IPS-20b (cell line): ENCODE measurements around the gene PCK1.

Experiments
- H3K27ac ChIP-seq: one replicate; pipeline ENCODE4 v1.5.1; 2013; ENCODE audit warnings: low read length
- H3K27me3 ChIP-seq: 2 replicates; pipeline ENCODE4 v1.6.1; 2013; ENCODE audit warnings: mild to moderate bottlenecking, low read length, inconsistent platforms; ENCODE audit not compliant: insufficient read depth
- H3K36me3 ChIP-seq: 2 replicates; pipeline ENCODE4 v1.6.1; 2013; ENCODE audit warnings: low read depth, mild to moderate bottlenecking, inconsistent platforms, low read length, moderate library complexity; ENCODE audit not compliant: insufficient read depth
- H3K4me1 ChIP-seq: 2 replicates; pipeline ENCODE4 v1.6.1; 2013; ENCODE audit warnings: mild to moderate bottlenecking, control low read depth, inconsistent platforms, low read length, moderate library complexity; ENCODE audit not compliant: insufficient read depth
- H3K4me3 ChIP-seq: 2 replicates; pipeline ENCODE4 v1.5.1; 2013; ENCODE audit warnings: mild to moderate bottlenecking, low read length, inconsistent platforms
- H3K9ac ChIP-seq: 2 replicates; pipeline ENCODE4 v1.6.1; 2013; ENCODE audit warnings: low read depth, mild to moderate bottlenecking, inconsistent platforms, low read length, moderate library complexity
- H3K9me3 ChIP-seq: 2 replicates; pipeline ENCODE4 v1.6.1; 2013; ENCODE audit warnings: mild to moderate bottlenecking, low read depth, low read length, inconsistent platforms; ENCODE audit not compliant: insufficient read depth

Gene PCK1

GRCh38 chr20:57564180-57564802, 3.4 kb downstream of the PCK1 start:
- Histone ChIP-seq H3K4me3 (no peak overlapping the region), H3K9ac (no peak overlapping the region), H3K4me1 (no peaks in the 10 kb centered on the region), H3K27me3 (no peaks in the 10 kb centered on the region), H3K27ac (no peak overlapping the region), H3K9me3 (no peaks in the 10 kb centered on the region), H3K36me3 (no peaks in the 10 kb centered on the region)

GRCh38 chr20:57564951-57565642, 4.2 kb downstream of the PCK1 start:
- Histone ChIP-seq H3K36me3 (no peaks in the 10 kb centered on the region), H3K4me1 (no peaks in the 10 kb centered on the region), H3K9ac (no peak overlapping the region)

GRCh38 chr20:57566399-57566798, 5.5 kb downstream of the PCK1 start:
- no peak overlapping the region for H3K4me3 ChIP-seq
- no peaks in the 10 kb centered on the region for H3K4me1 ChIP-seq
- no peak overlapping the region for H3K9ac ChIP-seq
- no peaks in the 10 kb centered on the region for H3K9me3 ChIP-seq
- H3K27ac ChIP-seq, result no peak overlapping the region
- H3K27me3 ChIP-seq, result no peaks in the 10 kb centered on the region
- H3K36me3 ChIP-seq, result no peaks in the 10 kb centered on the region

More at GRCh38 chr20:57564951-57565642, 4.2 kb downstream of the PCK1 start:
- Histone ChIP-seq H3K9me3 (no peaks in the 10 kb centered on the region), H3K27ac (no peak overlapping the region), H3K4me3 (no peak overlapping the region), H3K27me3 (no peaks in the 10 kb centered on the region)

- no peaks in the 10 kb centered on the region for H3K4me1 ChIP-seq
- H3K36me3 ChIP-seq, result no peaks in the 10 kb centered on the region
- no peaks in the 10 kb centered on the region for H3K27me3 ChIP-seq
- no peak overlapping the region for H3K9ac ChIP-seq
- H3K9me3 ChIP-seq, result no peaks in the 10 kb centered on the region
- no peak overlapping the region for H3K27ac ChIP-seq
- no peak overlapping the region for H3K4me3 ChIP-seq
These were observed 6.0 kb downstream of the PCK1 start for GRCh38 chr20:57566803-57567459.

GRCh38 chr20:57567471-57568079, 6.7 kb downstream of the PCK1 start:
- H3K9me3 ChIP-seq, result no peaks in the 10 kb centered on the region
- no peaks in the 10 kb centered on the region for H3K4me1 ChIP-seq
- no peak overlapping the region for H3K27ac ChIP-seq
- H3K36me3 ChIP-seq, result no peaks in the 10 kb centered on the region
- no peak overlapping the region for H3K9ac ChIP-seq
- no peak overlapping the region for H3K4me3 ChIP-seq
- H3K27me3 ChIP-seq, result 0 out of 2 replicates have a peak, but pooled peaks cover 3% of the 10 kb centered on the region

GRCh38 chr20:57568088-57568896, 7.4 kb downstream of the PCK1 start:
- no peaks in the 10 kb centered on the region for H3K36me3 ChIP-seq
- H3K4me3 ChIP-seq, result no peak overlapping the region
- peaks cover 1% of the 10 kb centered on the region; the same call in 1 of the 2 replicates for H3K4me1 ChIP-seq
- no peaks in the 10 kb centered on the region for H3K9me3 ChIP-seq
- no peak overlapping the region for H3K9ac ChIP-seq
- H3K27ac ChIP-seq, result no peak overlapping the region
- H3K27me3 ChIP-seq, result peaks cover 8% of the 10 kb centered on the region; the same call in 1 of the 2 replicates

GRCh38 chr20:57568960-57569359, 8.1 kb downstream of the PCK1 start:
- H3K9ac ChIP-seq, result no peak overlapping the region
- H3K27ac ChIP-seq, result no peak overlapping the region
- no peaks in the 10 kb centered on the region for H3K9me3 ChIP-seq
- H3K27me3 ChIP-seq, result peaks cover 8% of the 10 kb centered on the region; the same call in 1 of the 2 replicates
- no peaks in the 10 kb centered on the region for H3K36me3 ChIP-seq
- peaks cover 6% of the 10 kb centered on the region; the same call in 1 of the 2 replicates for H3K4me1 ChIP-seq
- H3K4me3 ChIP-seq, result no peak overlapping the region

GRCh38 chr20:57570145-57570850, 9.4 kb downstream of the PCK1 start:
- no peaks in the 10 kb centered on the region for H3K9me3 ChIP-seq
- H3K27ac ChIP-seq, result no peak overlapping the region
- peaks cover 8% of the 10 kb centered on the region; the same call in 1 of the 2 replicates for H3K27me3 ChIP-seq
- H3K4me1 ChIP-seq, result peaks cover 6% of the 10 kb centered on the region; the same call in 1 of the 2 replicates
- H3K9ac ChIP-seq, result no peak overlapping the region
- no peaks in the 10 kb centered on the region for H3K36me3 ChIP-seq
- H3K4me3 ChIP-seq, result no peak overlapping the region

- Histone ChIP-seq H3K27ac (no peak overlapping the region), H3K9ac (no peak overlapping the region), H3K4me1 (peaks cover 6% of the 10 kb centered on the region; the same call in 1 of the 2 replicates), H3K4me3 (no peak overlapping the region), H3K9me3 (no peaks in the 10 kb centered on the region), H3K36me3 (no peaks in the 10 kb centered on the region), H3K27me3 (peaks cover 8% of the 10 kb centered on the region; the same call in 1 of the 2 replicates)
These were observed 10.0 kb downstream of the PCK1 start for GRCh38 chr20:57570920-57571319.

GRCh38 chr20:57571782-57572416, 11.0 kb downstream of the PCK1 start:
- peaks cover 6% of the 10 kb centered on the region; the same call in 1 of the 2 replicates for H3K4me1 ChIP-seq
- H3K27me3 ChIP-seq, result peaks cover 8% of the 10 kb centered on the region; the same call in 1 of the 2 replicates
- no peak overlapping the region for H3K4me3 ChIP-seq
- H3K9ac ChIP-seq, result no peak overlapping the region
- no peaks in the 10 kb centered on the region for H3K36me3 ChIP-seq
- no peak overlapping the region for H3K27ac ChIP-seq
- H3K9me3 ChIP-seq, result no peaks in the 10 kb centered on the region
